Spleen (tissue), 11 donors: ENCODE measurements around the gene VPS29. TPM values are rescaled to one million over a fixed set of nuclear protein-coding genes. Genes with fewer than 3 reads are reported as not detected.

ENCODE experiments used
- DNase-seq: peaks from one replicate; pipeline ENCODE4 v3.0.0-alpha.2; 2020
- H3K27ac ChIP-seq, 8 donors: fragments of 200-600 bp; sonication (generic) in 7 of 8; 1 replicate in 4 of 8; 2 replicates in 4 of 8; pipeline versions ENCODE4 v1.5.0 to v1.8.0; 2016 to 2021; ENCODE audit warnings: inconsistent platforms in 4 of 8, mild to moderate bottlenecking in 4 of 8, moderate library complexity in 1 of 8
- H3K27me3 ChIP-seq, 7 donors: fragments of 200-600 bp; sonication (generic) in 6 of 7; replicated peaks in 1 of 7; 1 replicate in 4 of 7; 2 replicates in 3 of 7; pipeline versions ENCODE4 v1.5.0 to v1.8.0; 2016 to 2021; ENCODE audit warnings: inconsistent platforms in 3 of 7, mild to moderate bottlenecking in 1 of 7
- H3K36me3 ChIP-seq, 6 donors: fragments of 200-600 bp; sonication (generic) in 5 of 6; 1 replicate in 4 of 6; 2 replicates in 2 of 6; pipeline versions ENCODE4 v1.5.0 to v1.8.0; 2016 to 2021; ENCODE audit warnings: inconsistent platforms in 2 of 6
- H3K4me1 ChIP-seq, 6 donors: fragments of 200-600 bp; sonication (generic) in 5 of 6; 1 replicate in 3 of 6; 2 replicates in 3 of 6; pipeline versions ENCODE4 v1.5.0 to v1.8.0; 2016 to 2021; ENCODE audit warnings: inconsistent platforms in 3 of 6
- H3K4me3 ChIP-seq, 8 donors: fragments of 200-600 bp; sonication (generic) in 7 of 8; 1 replicate in 4 of 8; 2 replicates in 4 of 8; pipeline versions ENCODE4 v1.5.0 to v1.8.0; 2016 to 2021; ENCODE audit warnings: inconsistent platforms in 4 of 8, mild to moderate bottlenecking in 4 of 8, moderate library complexity in 2 of 8
- H3K9me3 ChIP-seq, 8 donors: fragments of 200-600 bp; sonication (generic) in 7 of 8; 1 replicate in 4 of 8; 2 replicates in 4 of 8; pipeline versions ENCODE4 v1.5.0 to v1.8.0; 2016 to 2021; ENCODE audit warnings: inconsistent platforms in 4 of 8
- CTCF ChIP-seq, 11 experiments: fragments of 200-600 bp in 7 of 11; fragments of 450-650 bp in 4 of 11; sonication (generic) in 4 of 11; IDR thresholded peaks in 8 of 11; conservative IDR thresholded peaks in 3 of 11; 1 replicate in 7 of 11; 2 replicates in 4 of 11; pipeline versions ENCODE4 v1.4.0 to v1.8.0; 2016 to 2021; ENCODE audit warnings: antibody characterized with exemption in 11 of 11, inconsistent platforms in 4 of 11, mild to moderate bottlenecking in 1 of 11
- POLR2A ChIP-seq, 3 donors: fragments of 450-650 bp; IDR thresholded peaks; one replicate each; pipeline ENCODE4 v1.5.1; 2017; ENCODE audit warnings: antibody characterized with exemption in 3 of 3, mild to moderate bottlenecking in 1 of 3
- POLR2AphosphoS5 ChIP-seq, 3 donors: sonication (generic); formaldehyde crosslinking; IDR thresholded peaks; one replicate each; pipeline ENCODE4 v1.5.1; 2017; ENCODE audit warnings: antibody characterized with exemption in 3 of 3
- WGBS, 5 donors: extraction: QIAGEN DNeasy Blood & Tissue Kit in 3 of 5; methylation state at CpG; one replicate each; pipeline versions ENCODE4 v1.1.5 to v1.1.7; 2013 to 2018; 5-methylcytosine and 5-hydroxymethylcytosine counted together
- intact Hi-C: fragments of 100-400 bp; cut with DNase I; formaldehyde crosslinking; loops from one replicate; pipeline ENCODE4 v1.15.0; 2023; ENCODE audit warnings: low total_unique reads
- polyA plus RNA-seq, 3 donors: library from polyadenylated mRNA; stranded (reverse); fragments of 200-250 nt; gene quantifications; one replicate each; pipeline ENCODE4 v1.2.1, GENCODE V29; 2013
- total RNA-seq, 7 donors: library from RNA; depleted of rRNA in 3 of 7; stranded (reverse); fragments of >200 nt in 3 of 7; fragmentation: NEBNext Ultra II Directional in 4 of 7; extraction: Animal tissue kit (Norgen Biotek cat#: 25700) in 4 of 7; gene quantifications; one replicate each; pipeline versions ENCODE4 v1.1.0 to v1.2.1, GENCODE V29; 2016 to 2021
- donor health status: healthy with polysubstance abuse.
- donor health status: DM: no; HTN: no; CAD: no; lungs with moderate emphysema.
- donor health status: DM: no; HTN: no; CAD: no.
- donor health status: Bipolar disorder and iron deficiency.
- donor health status: healthy.
- donor health status: DM: no; HTN: no; CAD: no.
- donor health status: DM: yes; HTN: yes; CAD: no.

Gene VPS29
- total and polyA plus RNA-seq, 10 donors = 77.9 to 228 (median 115) TPM

- Histone ChIP-seq H3K4me1 (peaks cover 7 to 22% (median 16%) of the 10 kb centered on the region in 6 donors), H3K27ac (no peak overlapping the region), H3K36me3 (no peaks in the 10 kb centered on the region), H3K4me3 (no peak overlapping the region), H3K9me3 (no peaks in the 10 kb centered on the region), H3K27me3 (no peaks in the 10 kb centered on the region)
- 81 to 89% (median 89%) methylated on average over 3 of the region's 3 CpGs for WGBS, 5 donors
- TF ChIP-seq POLR2A (IDR thresholded peaks at IDR 0.05) = no peak
- TF ChIP-seq POLR2AphosphoS5 (IDR thresholded peaks at IDR 0.05) = no peak
- TF ChIP-seq CTCF (IDR thresholded peaks at IDR 0.05 in 8 of 11, conservative IDR thresholded peaks at IDR 0.05 in 3 of 11) = no peak
- no peak for DNase-seq
- intact Hi-C loops = loop anchor here (10.0 kb wide), 1 partner anchor 51 kb away; the partner anchor contains the start of gene ARPC3
Observed at GRCh38 chr12:110505332-110505731, 3.4 kb upstream of the VPS29 start.

- TF ChIP-seq CTCF (IDR thresholded peaks at IDR 0.05 in 8 of 11, conservative IDR thresholded peaks at IDR 0.05 in 3 of 11) (no peak), POLR2AphosphoS5 (IDR thresholded peaks at IDR 0.05) (no peak), POLR2A (IDR thresholded peaks at IDR 0.05) (no peak)
- H3K4me1 ChIP-seq = peaks cover 24 to 41% (median 35%) of the 10 kb centered on the region in 6 donors
- no peaks in the 10 kb centered on the region for H3K36me3 ChIP-seq
- H3K27me3 ChIP-seq = no peaks in the 10 kb centered on the region
- no peaks in the 10 kb centered on the region for H3K9me3 ChIP-seq
- no peak overlapping the region for H3K27ac ChIP-seq
- H3K4me3 ChIP-seq = no peak overlapping the region
- intact Hi-C loops = loop anchor here (10.0 kb wide), 1 partner anchor 49 kb away; the partner anchor contains the start of gene ARPC3
- DNase-seq = no peak
- 87 to 95% (median 89%) methylated on average over 1 of the region's 1 CpG for WGBS, 5 donors
Observed at GRCh38 chr12:110503432-110503831, 1.5 kb upstream of the VPS29 start.

GRCh38 chr12:110501399-110501751, 536 bp downstream of the VPS29 start:
- Histone ChIP-seq H3K36me3 (peaks cover 0 to 14% (median 1%) of the 10 kb centered on the region in 6 donors), H3K4me1 (peaks cover 24 to 57% (median 42%) of the 10 kb centered on the region in 6 donors), H3K9me3 (no peaks in the 10 kb centered on the region), H3K27ac (peak overlapping the region; percentile 90 to 99 (median 96)), H3K4me3 (peak overlapping the region; percentile 58 to 98 (median 93)), H3K27me3 (no peaks in the 10 kb centered on the region)
- 0 to 1% (median 1%) methylated on average over 8 to 17 of the region's 17 CpGs for WGBS, 5 donors
- DNase-seq = no peak
- TF ChIP-seq POLR2A (IDR thresholded peaks at IDR 0.05) (no peak), CTCF (IDR thresholded peaks at IDR 0.05 in 8 of 11, conservative IDR thresholded peaks at IDR 0.05 in 3 of 11) (peak in 1 of 11 experiments; percentile 5)
- intact Hi-C loops = loop anchor here (10.0 kb wide), 1 partner anchor 47 kb away; the partner anchor contains the start of gene ARPC3

- no peak for DNase-seq
- Histone ChIP-seq H3K9me3 (no peaks in the 10 kb centered on the region), H3K27ac (peak overlapping the region in 7 of 8 donors; percentile 18 to 99 (median 42)), H3K4me1 (peaks cover 24 to 57% (median 42%) of the 10 kb centered on the region in 6 donors), H3K27me3 (no peaks in the 10 kb centered on the region), H3K36me3 (peaks cover 0 to 36% (median 19%) of the 10 kb centered on the region in 6 donors), H3K4me3 (no peak overlapping the region)
- no peak for TF ChIP-seq POLR2AphosphoS5 (IDR thresholded peaks at IDR 0.05)
- no peak for TF ChIP-seq CTCF (IDR thresholded peaks at IDR 0.05 in 8 of 11, conservative IDR thresholded peaks at IDR 0.05 in 3 of 11)
- no peak for TF ChIP-seq POLR2A (IDR thresholded peaks at IDR 0.05)
- intact Hi-C loops = no loop called here
- 30 to 66% (median 53%) methylated on average over 4 of the region's 4 CpGs for WGBS, 5 donors
Observed at GRCh38 chr12:110498984-110499706, 2.8 kb downstream of the VPS29 start.
